DOHH2 (cell line): Measurements from ENCODE around the gene CASP12.

ENCODE experiments used
- H3F3A ChIP-seq: fragments of 200-600 bp; sonication (generic), shearing (Covaris generic); 2 replicates; pipeline ENCODE4 v1.6.0; 2016; ENCODE audit warnings: antibody characterized with exemption, mild to moderate bottlenecking; ENCODE audit not compliant: control insufficient read depth, insufficient read depth
- H3K27ac ChIP-seq: fragments of 200-600 bp; sonication (generic); 2 replicates; pipeline ENCODE4 v1.5.1; 2014; ENCODE audit warnings: low read depth, mild to moderate bottlenecking, low read length, moderate library complexity
- H3K27me3 ChIP-seq: fragments of 200-600 bp; sonication (generic); 2 replicates; pipeline ENCODE4 v1.6.1; 2014; ENCODE audit warnings: mild to moderate bottlenecking, low read length, mixed read lengths; ENCODE audit not compliant: control insufficient read depth
- H3K36me3 ChIP-seq: fragments of 200-600 bp; sonication (generic); 2 replicates; pipeline ENCODE4 v1.6.1; 2014; ENCODE audit warnings: mild to moderate bottlenecking, low read length, moderate library complexity, mixed read lengths; ENCODE audit not compliant: control insufficient read depth
- H3K4me1 ChIP-seq: fragments of 200-600 bp; sonication (generic); 2 replicates; pipeline ENCODE4 v1.6.1; 2014; ENCODE audit warnings: mild to moderate bottlenecking, low read length, mixed read lengths; ENCODE audit not compliant: control insufficient read depth
- H3K4me2 ChIP-seq: fragments of 200-600 bp; sonication (generic); 2 replicates; pipeline ENCODE4 v1.6.0; 2014; ENCODE audit warnings: mild to moderate bottlenecking, low read length, moderate library complexity
- H3K4me3 ChIP-seq: fragments of 200-600 bp; sonication (generic); 2 replicates; pipeline ENCODE4 v1.5.1; 2014; ENCODE audit warnings: mild to moderate bottlenecking, low read length, mixed read lengths
- H3K79me2 ChIP-seq: fragments of 200-600 bp; sonication (generic); 2 replicates; pipeline ENCODE4 v1.6.1; 2014; ENCODE audit warnings: mild to moderate bottlenecking, low read length, mixed read lengths; ENCODE audit not compliant: control insufficient read depth
- H3K9me2 ChIP-seq: fragments of 200-600 bp; sonication (generic); replicated peaks from 2 replicates; pipeline ENCODE4 v1.6.1; 2014; ENCODE audit warnings: mild to moderate bottlenecking, low read length, mixed read lengths; ENCODE audit not compliant: control insufficient read depth
- H3K9me3 ChIP-seq: fragments of 200-600 bp; sonication (generic); 2 replicates; pipeline ENCODE4 v1.6.1; 2014; ENCODE audit warnings: antibody characterized with exemption, low read length, mixed read lengths; ENCODE audit not compliant: control insufficient read depth, insufficient read depth
- H4K20me1 ChIP-seq: fragments of 200-600 bp; sonication (generic); 2 replicates; pipeline ENCODE4 v1.6.0; 2014; ENCODE audit warnings: low read depth, mild to moderate bottlenecking, antibody characterized with exemption, low read length, moderate library complexity; ENCODE audit not compliant: control insufficient read depth, insufficient read depth
- CTCF ChIP-seq: fragments of 200-600 bp; sonication (generic); IDR thresholded peaks from one replicate; pipeline ENCODE4 v1.5.1; 2014; ENCODE audit warnings: antibody characterized with exemption, mild to moderate bottlenecking, low read depth, low read length; ENCODE audit not compliant: poor library complexity, severe bottlenecking
- EZH2phosphoT487 ChIP-seq: fragments of 200-600 bp; sonication (generic); IDR thresholded peaks from 2 replicates; pipeline ENCODE4 v1.6.1; 2017; ENCODE audit warnings: borderline replicate concordance, mild to moderate bottlenecking, antibody characterized with exemption, low read length, moderate library complexity, mixed read lengths

Gene CASP12

DNA sequence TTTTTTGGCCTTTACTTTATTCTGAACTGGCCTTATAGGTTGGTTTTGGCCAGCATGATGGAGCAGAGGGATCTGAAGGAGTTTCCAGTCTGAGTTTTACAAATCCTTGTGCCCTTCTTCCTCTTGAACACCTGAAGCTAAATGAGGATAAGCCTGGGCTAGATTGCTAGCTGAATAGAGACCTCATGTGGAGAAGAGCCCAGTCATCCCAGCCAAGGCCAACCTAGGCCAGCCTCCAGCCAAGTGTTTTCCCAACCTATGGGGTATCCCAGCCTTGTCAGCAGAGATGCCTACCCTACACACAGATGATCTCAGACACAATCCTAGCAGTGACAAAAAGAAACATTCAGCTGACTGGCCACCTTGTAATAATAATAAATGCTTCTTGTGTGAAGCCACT lies 966 bp upstream of the CASP12 start:
- Histone ChIP-seq H4K20me1 (no peaks in the 10 kb centered on the region), H3K4me1 (no peaks in the 10 kb centered on the region), H3K27me3 (no peaks in the 10 kb centered on the region), H3K4me2 (no peak overlapping the region), H3K27ac (no peak overlapping the region), H3K4me3 (no peak overlapping the region), H3K9me3 (no peaks in the 10 kb centered on the region), H3K36me3 (no peaks in the 10 kb centered on the region), H3F3A (no peaks in the 10 kb centered on the region), H3K9me2 (no peaks in the 10 kb centered on the region), H3K79me2 (no peaks in the 10 kb centered on the region)
- no peak for TF ChIP-seq EZH2phosphoT487
- TF ChIP-seq CTCF, result no peak

- no peak overlapping the region for H3K27ac ChIP-seq
These were observed 389 bp upstream of the CASP12 start for GRCh38 chr11:104898685-104899013.

GRCh38 chr11:104895634-104896033 lies 2.6 kb downstream of the CASP12 start:
- H3K4me3 ChIP-seq, result no peak overlapping the region
- H3K36me3 ChIP-seq, result no peaks in the 10 kb centered on the region
- no peaks in the 10 kb centered on the region for H3K9me3 ChIP-seq
- no peak overlapping the region for H3K27ac ChIP-seq
- H4K20me1 ChIP-seq, result no peaks in the 10 kb centered on the region
- no peaks in the 10 kb centered on the region for H3K27me3 ChIP-seq
- no peak overlapping the region for H3K4me2 ChIP-seq
- no peaks in the 10 kb centered on the region for H3F3A ChIP-seq
- no peaks in the 10 kb centered on the region for H3K4me1 ChIP-seq
- H3K9me2 ChIP-seq, result no peaks in the 10 kb centered on the region
- no peaks in the 10 kb centered on the region for H3K79me2 ChIP-seq
- no peak for TF ChIP-seq EZH2phosphoT487
- TF ChIP-seq CTCF, result no peak

More at GRCh38 chr11:104898685-104899013, 389 bp upstream of the CASP12 start:
- Histone ChIP-seq H3K79me2 (no peaks in the 10 kb centered on the region), H3K9me2 (no peaks in the 10 kb centered on the region), H3K9me3 (no peaks in the 10 kb centered on the region), H3K36me3 (no peaks in the 10 kb centered on the region), H3K4me1 (no peaks in the 10 kb centered on the region), H3K4me2 (no peak overlapping the region), H4K20me1 (no peaks in the 10 kb centered on the region), H3K4me3 (no peak overlapping the region), H3F3A (no peaks in the 10 kb centered on the region), H3K27me3 (no peaks in the 10 kb centered on the region)
- TF ChIP-seq CTCF, result no peak
- no peak for TF ChIP-seq EZH2phosphoT487

- no peak overlapping the region for H3K27ac ChIP-seq
- TF ChIP-seq CTCF, result no peak
- no peak for TF ChIP-seq EZH2phosphoT487
- H4K20me1 ChIP-seq, result no peaks in the 10 kb centered on the region
- H3K9me2 ChIP-seq, result no peaks in the 10 kb centered on the region
- no peaks in the 10 kb centered on the region for H3K27me3 ChIP-seq
- H3K36me3 ChIP-seq, result no peaks in the 10 kb centered on the region
- H3K79me2 ChIP-seq, result no peaks in the 10 kb centered on the region
- H3F3A ChIP-seq, result no peaks in the 10 kb centered on the region
- no peak overlapping the region for H3K4me2 ChIP-seq
- H3K9me3 ChIP-seq, result no peaks in the 10 kb centered on the region
- H3K4me1 ChIP-seq, result no peaks in the 10 kb centered on the region
- H3K4me3 ChIP-seq, result no peak overlapping the region
These were observed 4.4 kb downstream of the CASP12 start for GRCh38 chr11:104893876-104894275.
